ENCODE results near the gene TADA2A. TPM values are rescaled to one million over a fixed set of nuclear protein-coding genes. Genes with fewer than 3 reads are reported as not detected.

Gene TADA2A
- polyA plus RNA-seq, 1 donor (not counting 4 experiments of a cell fraction or from before 2014, with no cell fraction given), result 13.8 TPM

DNA sequence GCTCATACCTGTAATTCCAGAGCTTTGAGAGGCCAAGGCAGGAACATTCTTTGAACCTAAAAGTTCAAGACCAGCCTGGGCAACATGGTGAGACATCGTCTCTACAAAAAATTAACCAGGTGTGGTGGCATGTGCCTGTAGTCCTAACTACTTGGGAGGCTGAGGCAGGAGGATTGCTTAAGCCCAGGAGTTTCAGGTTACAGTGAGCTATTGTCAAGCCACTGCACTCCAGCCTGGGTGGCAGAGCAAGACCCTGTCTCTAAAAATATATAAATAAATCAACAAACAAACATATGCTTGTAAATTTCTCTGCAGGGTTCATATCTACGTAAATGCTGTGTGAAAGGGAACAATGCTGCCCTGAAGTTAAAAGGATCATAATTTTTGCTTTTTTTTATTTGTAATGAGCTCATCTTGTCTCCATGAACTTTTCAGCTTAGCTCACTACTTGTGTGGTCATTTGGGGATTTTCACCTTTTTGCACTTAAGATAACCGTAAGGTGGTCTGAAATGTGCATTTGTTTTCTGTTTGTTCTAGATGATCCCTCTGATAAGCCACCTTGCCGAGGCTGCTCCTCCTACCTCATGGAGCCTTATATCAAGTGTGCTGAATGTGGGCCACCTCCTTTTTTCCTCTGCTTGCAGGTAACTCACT, 16.4 kb downstream of the TADA2A start:
- no peak overlapping the region for H2AFZ ChIP-seq (ENCODE audit: control insufficient read depth, low read length)
- no peaks in the 10 kb centered on the region for H3K9me3 ChIP-seq (ENCODE audit: control insufficient read depth, low read depth, low read length)
- H3K4me3 ChIP-seq (ENCODE audit: control insufficient read depth in 2 of 3, extremely low read depth in 1 of 3, insufficient read depth in 2 of 3, low read depth in 1 of 3, low read length in 3 of 3), result no peak overlapping the region
- H3K4me1 ChIP-seq (ENCODE audit: control insufficient read depth, extremely low read depth, insufficient read depth, low read length), result no peaks in the 10 kb centered on the region
- H3K4me2 ChIP-seq (ENCODE audit: control insufficient read depth, extremely low read depth, insufficient read depth, low read depth, low read length), result no peak overlapping the region
- TF ChIP-seq, protein P1, sequence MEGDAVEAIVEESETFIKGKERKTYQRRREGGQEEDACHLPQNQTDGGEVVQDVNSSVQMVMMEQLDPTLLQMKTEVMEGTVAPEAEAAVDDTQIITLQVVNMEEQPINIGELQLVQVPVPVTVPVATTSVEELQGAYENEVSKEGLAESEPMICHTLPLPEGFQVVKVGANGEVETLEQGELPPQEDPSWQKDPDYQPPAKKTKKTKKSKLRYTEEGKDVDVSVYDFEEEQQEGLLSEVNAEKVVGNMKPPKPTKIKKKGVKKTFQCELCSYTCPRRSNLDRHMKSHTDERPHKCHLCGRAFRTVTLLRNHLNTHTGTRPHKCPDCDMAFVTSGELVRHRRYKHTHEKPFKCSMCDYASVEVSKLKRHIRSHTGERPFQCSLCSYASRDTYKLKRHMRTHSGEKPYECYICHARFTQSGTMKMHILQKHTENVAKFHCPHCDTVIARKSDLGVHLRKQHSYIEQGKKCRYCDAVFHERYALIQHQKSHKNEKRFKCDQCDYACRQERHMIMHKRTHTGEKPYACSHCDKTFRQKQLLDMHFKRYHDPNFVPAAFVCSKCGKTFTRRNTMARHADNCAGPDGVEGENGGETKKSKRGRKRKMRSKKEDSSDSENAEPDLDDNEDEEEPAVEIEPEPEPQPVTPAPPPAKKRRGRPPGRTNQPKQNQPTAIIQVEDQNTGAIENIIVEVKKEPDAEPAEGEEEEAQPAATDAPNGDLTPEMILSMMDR (optimal IDR thresholded peaks at IDR 0.05 in 1 of 3, IDR thresholded peaks at IDR 0.05 in 1 of 3, conservative IDR thresholded peaks at IDR 0.05 in 1 of 3; ENCODE audit: extremely low read depth in 1 of 3, insufficient read depth in 2 of 3, low read length in 3 of 3), result no peak
- no peak for TF ChIP-seq EZH2 (IDR thresholded peaks at IDR 0.05; ENCODE audit: low read length)
- FAIRE-seq (no peak), DNase-seq (ENCODE audit: low read depth, low spot score) (no peak)
- no peaks in the 10 kb centered on the region for H3K27me3 ChIP-seq (ENCODE audit: control insufficient read depth, extremely low read depth, insufficient read depth, low read length)
- dilution Hi-C loops (cut with MboI; ENCODE audit: extremely low pct_ligation_motif_present, low sequenced_read_pairs), result no loop called here
- H3K79me2 ChIP-seq (ENCODE audit: control insufficient read depth, insufficient read depth, low read length), result no peaks in the 10 kb centered on the region
- H3K9ac ChIP-seq (ENCODE audit: control insufficient read depth, extremely low read depth, insufficient read depth, low read length), result no peak overlapping the region
- no peaks in the 10 kb centered on the region for H4K20me1 ChIP-seq (ENCODE audit: control insufficient read depth, extremely low read depth, insufficient read depth, low read length)
- peaks cover 4 to 17% of the 10 kb centered on the region in 2 experiments for H3K36me3 ChIP-seq (ENCODE audit: control insufficient read depth in 2 of 2, extremely low read depth in 1 of 2, insufficient read depth in 2 of 2, low read length in 2 of 2)
- no peak overlapping the region for H3K27ac ChIP-seq (ENCODE audit: control insufficient read depth, insufficient read depth, low read length)
- H3K9me1 ChIP-seq (ENCODE audit: control insufficient read depth, extremely low read depth, insufficient read depth, low read length), result no peaks in the 10 kb centered on the region

DNA sequence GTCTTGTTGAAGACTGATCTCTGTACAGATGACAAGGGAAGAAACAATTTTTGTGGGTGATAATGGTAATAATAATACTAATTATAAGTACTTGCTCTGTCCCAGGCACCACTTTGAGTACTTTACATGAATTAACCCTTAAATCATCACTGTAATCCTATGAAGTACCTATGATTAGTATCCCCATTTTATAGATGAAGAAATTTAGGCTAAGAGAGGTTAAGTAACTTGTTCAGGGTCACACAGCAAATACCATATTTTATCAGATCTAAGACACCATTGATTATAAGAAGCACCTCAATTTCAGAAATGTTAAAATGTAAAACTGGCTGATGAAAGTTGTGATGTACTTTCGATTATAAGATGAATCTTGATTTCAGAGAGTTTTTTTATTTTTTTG, 18.6 kb downstream of the TADA2A start:
- H3K4me2 ChIP-seq (ENCODE audit: control insufficient read depth, extremely low read depth, insufficient read depth, low read depth, low read length), result no peak overlapping the region
- H3K27me3 ChIP-seq (ENCODE audit: control insufficient read depth, extremely low read depth, insufficient read depth, low read length), result no peaks in the 10 kb centered on the region
- TF ChIP-seq EZH2 (IDR thresholded peaks at IDR 0.05; ENCODE audit: low read length), result no peak
- TF ChIP-seq, protein P1 (optimal IDR thresholded peaks at IDR 0.05 in 1 of 3, IDR thresholded peaks at IDR 0.05 in 1 of 3, conservative IDR thresholded peaks at IDR 0.05 in 1 of 3; ENCODE audit: extremely low read depth in 1 of 3, insufficient read depth in 2 of 3, low read length in 3 of 3), result no peak
- no peak overlapping the region for H3K9ac ChIP-seq (ENCODE audit: control insufficient read depth, extremely low read depth, insufficient read depth, low read length)
- no peaks in the 10 kb centered on the region for H3K9me3 ChIP-seq (ENCODE audit: control insufficient read depth, low read depth, low read length)
- FAIRE-seq (no peak), DNase-seq (ENCODE audit: low read depth, low spot score) (no peak)
- H3K79me2 ChIP-seq (ENCODE audit: control insufficient read depth, insufficient read depth, low read length), result no peaks in the 10 kb centered on the region
- H3K4me1 ChIP-seq (ENCODE audit: control insufficient read depth, extremely low read depth, insufficient read depth, low read length), result peaks cover 13% of the 10 kb centered on the region
- H3K9me1 ChIP-seq (ENCODE audit: control insufficient read depth, extremely low read depth, insufficient read depth, low read length), result no peaks in the 10 kb centered on the region
- no peaks in the 10 kb centered on the region for H4K20me1 ChIP-seq (ENCODE audit: control insufficient read depth, extremely low read depth, insufficient read depth, low read length)
- dilution Hi-C loops (cut with MboI; ENCODE audit: extremely low pct_ligation_motif_present, low sequenced_read_pairs), result no loop called here
- H3K36me3 ChIP-seq (ENCODE audit: control insufficient read depth in 2 of 2, extremely low read depth in 1 of 2, insufficient read depth in 2 of 2, low read length in 2 of 2), result peaks cover 4 to 17% of the 10 kb centered on the region in 2 experiments
- no peak overlapping the region for H3K4me3 ChIP-seq (ENCODE audit: control insufficient read depth in 2 of 3, extremely low read depth in 1 of 3, insufficient read depth in 2 of 3, low read depth in 1 of 3, low read length in 3 of 3)
- H2AFZ ChIP-seq (ENCODE audit: control insufficient read depth, low read length), result no peak overlapping the region
- no peak overlapping the region for H3K27ac ChIP-seq (ENCODE audit: control insufficient read depth, insufficient read depth, low read length)

Measured in keratinocyte (primary cell).